ENCODE measurements around the gene STAG1.

DNA sequence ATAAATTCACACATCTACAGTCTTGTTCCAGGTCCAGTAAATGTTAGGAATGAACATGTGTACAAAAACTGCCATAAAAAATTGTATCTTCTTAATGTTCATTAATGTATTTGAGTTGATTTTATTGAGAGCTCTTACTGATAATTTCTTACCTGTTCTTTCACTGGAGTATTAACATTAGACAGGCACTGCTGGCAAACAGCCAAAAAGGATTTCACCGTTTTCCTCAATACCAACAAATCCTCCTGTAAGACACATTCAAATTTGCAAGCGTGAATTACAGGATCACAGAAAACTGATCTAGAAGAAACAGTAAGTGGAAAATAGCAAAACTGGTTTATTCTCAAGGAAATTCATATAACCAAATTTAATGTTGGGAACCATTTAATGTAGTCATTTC lies 374.7 kb downstream of the STAG1 start:
- no peak for TF ChIP-seq CTCF (IDR thresholded peaks at IDR 0.05)
- TF ChIP-seq POLR2A (IDR thresholded peaks at IDR 0.05): no peak
- TF ChIP-seq POLR2AphosphoS5 (IDR thresholded peaks at IDR 0.05): no peak

Measured in stomach (tissue), 4 donors.